Parathyroid adenoma (tissue), 2 donors: ENCODE results near the gene OGFOD2.

Experiments
- H2AFZ ChIP-seq: fragments of 300-600 bp; sonication (generic); one replicate; pipeline ENCODE4 v1.7.0; 2017; ENCODE audit warnings: antibody characterized with exemption, mild to moderate bottlenecking
- H3K27ac ChIP-seq: fragments of 300-600 bp; sonication (generic); one replicate; pipeline ENCODE4 v1.7.0; 2017
- H3K27me3 ChIP-seq: fragments of 300-600 bp; sonication (generic); one replicate; pipeline ENCODE4 v1.7.0; 2017; ENCODE audit warnings: low read length; ENCODE audit not compliant: control insufficient read depth, insufficient read depth
- H3K36me3 ChIP-seq: fragments of 300-600 bp; sonication (generic); one replicate; pipeline ENCODE4 v1.7.0; 2017; ENCODE audit warnings: low read length; ENCODE audit not compliant: control insufficient read depth, insufficient read depth
- H3K4me1 ChIP-seq: fragments of 300-600 bp; sonication (generic); one replicate; pipeline ENCODE4 v1.7.0; 2017; ENCODE audit warnings: control low read depth
- H3K4me2 ChIP-seq: fragments of 300-600 bp; sonication (generic); one replicate; pipeline ENCODE4 v1.7.0; 2017; ENCODE audit warnings: low read length
- H3K4me3 ChIP-seq: fragments of 300-600 bp; sonication (generic); one replicate; pipeline ENCODE4 v1.7.0; 2017; ENCODE audit warnings: low read depth, low read length
- H3K79me2 ChIP-seq: fragments of 300-600 bp; sonication (generic); one replicate; pipeline ENCODE4 v1.7.0; 2017; ENCODE audit warnings: control low read depth
- H3K9ac ChIP-seq: fragments of 300-600 bp; sonication (generic); one replicate; pipeline ENCODE4 v1.7.0; 2017; ENCODE audit warnings: mild to moderate bottlenecking
- H3K9me3 ChIP-seq: fragments of 300-600 bp; sonication (generic); one replicate; pipeline ENCODE4 v1.7.0; 2017; ENCODE audit warnings: low read length; ENCODE audit not compliant: control insufficient read depth
- TF ChIP-seq, protein P1 (sequence below): fragments of 300-600 bp; sonication (generic); IDR thresholded peaks from one replicate; pipeline ENCODE4 v1.7.0; 2017; ENCODE audit warnings: antibody characterized with exemption, mild to moderate bottlenecking
- donor health status: primary hyperparathyroidism.

The OGFOD2 gene

DNA sequence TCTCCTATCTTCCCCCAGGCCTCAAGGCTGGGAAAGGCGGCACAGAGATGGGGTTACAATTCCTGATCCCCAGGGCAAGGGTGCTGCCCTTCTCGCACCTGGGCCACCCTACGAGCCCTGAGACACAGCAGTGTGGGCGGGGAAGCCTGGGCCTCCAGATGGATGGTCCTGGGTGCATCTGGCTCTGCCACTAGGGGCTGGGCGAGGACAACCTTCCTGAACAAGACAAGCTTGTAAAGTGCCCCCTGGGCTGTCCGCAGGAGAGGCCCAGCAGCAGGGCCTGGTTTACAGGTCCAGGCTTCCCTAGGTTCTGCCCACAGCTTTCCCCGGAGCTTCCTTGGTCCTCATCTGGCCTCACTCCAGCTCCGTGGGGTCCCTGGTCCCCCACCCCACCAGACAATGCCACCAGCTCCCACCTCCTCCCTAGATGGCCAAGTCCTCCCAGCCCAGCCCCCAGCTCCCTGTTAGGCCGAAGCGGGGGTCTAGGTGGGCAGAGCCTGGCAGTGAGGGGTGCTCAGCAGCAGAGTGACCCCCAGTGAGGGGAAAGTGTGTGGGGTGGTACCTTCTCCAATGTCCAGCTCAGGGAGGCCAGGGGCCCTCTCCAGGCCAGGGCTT, 14.3 kb downstream of the OGFOD2 start:
- no peaks in the 10 kb centered on the region for H3K36me3 ChIP-seq
- no peak overlapping the region for H3K27ac ChIP-seq
- H3K9ac ChIP-seq, result no peak overlapping the region

DNA sequence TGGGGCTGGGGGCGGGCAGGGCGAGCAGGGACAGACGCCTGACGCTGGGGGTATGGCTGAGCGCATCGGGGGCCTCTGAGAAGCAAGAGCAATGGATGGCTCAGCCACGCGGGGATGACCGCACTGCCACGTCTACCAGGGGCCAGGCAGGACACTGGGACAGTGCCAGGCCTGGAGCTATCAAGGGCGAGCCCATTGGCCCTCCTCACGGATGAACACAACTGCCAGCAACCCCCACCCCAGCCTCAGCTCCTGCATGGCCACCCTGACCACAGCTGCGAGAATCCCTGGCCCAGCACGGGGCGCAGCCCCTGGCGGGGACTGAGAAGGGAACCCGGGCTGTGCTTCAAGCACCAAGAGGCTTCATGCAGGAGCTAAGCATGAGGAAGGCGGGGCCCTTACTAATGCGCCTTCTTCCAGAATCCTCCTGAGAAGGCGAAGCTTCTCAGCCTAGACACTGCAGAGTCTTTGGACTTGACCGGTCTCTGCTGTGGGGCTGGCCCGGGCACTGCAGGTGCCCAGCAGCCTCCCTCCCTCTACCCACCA, 14.9 kb downstream of the OGFOD2 start:
- Histone ChIP-seq H3K9me3 (no peaks in the 10 kb centered on the region), H3K36me3 (no peaks in the 10 kb centered on the region), H3K27ac (no peak overlapping the region), H3K27me3 (no peaks in the 10 kb centered on the region), H3K4me2 (no peak overlapping the region), H3K4me3 (no peak overlapping the region), H3K9ac (no peak overlapping the region), H3K79me2 (no peaks in the 10 kb centered on the region), H3K4me1 (peaks cover 6% of the 10 kb centered on the region), H2AFZ (no peak overlapping the region)
- TF ChIP-seq, protein P1, sequence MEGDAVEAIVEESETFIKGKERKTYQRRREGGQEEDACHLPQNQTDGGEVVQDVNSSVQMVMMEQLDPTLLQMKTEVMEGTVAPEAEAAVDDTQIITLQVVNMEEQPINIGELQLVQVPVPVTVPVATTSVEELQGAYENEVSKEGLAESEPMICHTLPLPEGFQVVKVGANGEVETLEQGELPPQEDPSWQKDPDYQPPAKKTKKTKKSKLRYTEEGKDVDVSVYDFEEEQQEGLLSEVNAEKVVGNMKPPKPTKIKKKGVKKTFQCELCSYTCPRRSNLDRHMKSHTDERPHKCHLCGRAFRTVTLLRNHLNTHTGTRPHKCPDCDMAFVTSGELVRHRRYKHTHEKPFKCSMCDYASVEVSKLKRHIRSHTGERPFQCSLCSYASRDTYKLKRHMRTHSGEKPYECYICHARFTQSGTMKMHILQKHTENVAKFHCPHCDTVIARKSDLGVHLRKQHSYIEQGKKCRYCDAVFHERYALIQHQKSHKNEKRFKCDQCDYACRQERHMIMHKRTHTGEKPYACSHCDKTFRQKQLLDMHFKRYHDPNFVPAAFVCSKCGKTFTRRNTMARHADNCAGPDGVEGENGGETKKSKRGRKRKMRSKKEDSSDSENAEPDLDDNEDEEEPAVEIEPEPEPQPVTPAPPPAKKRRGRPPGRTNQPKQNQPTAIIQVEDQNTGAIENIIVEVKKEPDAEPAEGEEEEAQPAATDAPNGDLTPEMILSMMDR, result no peak

More for the DNA sequence above, 14.3 kb downstream of the OGFOD2 start:
- no peak overlapping the region for H3K4me2 ChIP-seq
- no peak overlapping the region for H2AFZ ChIP-seq
- H3K4me3 ChIP-seq, result no peak overlapping the region
- peaks cover 13% of the 10 kb centered on the region for H3K4me1 ChIP-seq
- H3K79me2 ChIP-seq, result no peaks in the 10 kb centered on the region
- H3K9me3 ChIP-seq, result no peaks in the 10 kb centered on the region
- TF ChIP-seq, protein P1, result no peak
- H3K27me3 ChIP-seq, result no peaks in the 10 kb centered on the region

DNA sequence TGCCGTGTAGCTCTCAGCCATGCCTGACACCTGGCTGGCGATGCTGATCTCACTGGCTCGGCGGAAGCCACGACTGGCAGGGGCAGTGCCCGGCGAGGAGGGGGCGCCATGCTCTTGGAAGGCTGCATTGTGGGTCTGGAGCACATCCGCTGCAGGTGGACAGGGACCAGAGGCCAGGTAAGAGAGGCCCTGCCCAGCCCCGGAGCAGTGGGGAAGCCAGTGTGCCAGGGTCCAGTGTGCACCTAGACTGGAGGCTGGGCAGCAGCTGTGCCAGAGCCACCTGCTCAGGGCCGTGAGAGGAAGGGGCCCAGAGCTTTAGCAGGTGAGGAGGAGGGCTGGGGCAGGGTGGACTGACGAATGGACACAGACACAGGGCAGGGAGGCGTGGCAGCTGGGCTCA, 15.5 kb downstream of the OGFOD2 start:
- TF ChIP-seq, protein P1, result no peak
- no peaks in the 10 kb centered on the region for H3K36me3 ChIP-seq
- H3K9ac ChIP-seq, result no peak overlapping the region

DNA sequence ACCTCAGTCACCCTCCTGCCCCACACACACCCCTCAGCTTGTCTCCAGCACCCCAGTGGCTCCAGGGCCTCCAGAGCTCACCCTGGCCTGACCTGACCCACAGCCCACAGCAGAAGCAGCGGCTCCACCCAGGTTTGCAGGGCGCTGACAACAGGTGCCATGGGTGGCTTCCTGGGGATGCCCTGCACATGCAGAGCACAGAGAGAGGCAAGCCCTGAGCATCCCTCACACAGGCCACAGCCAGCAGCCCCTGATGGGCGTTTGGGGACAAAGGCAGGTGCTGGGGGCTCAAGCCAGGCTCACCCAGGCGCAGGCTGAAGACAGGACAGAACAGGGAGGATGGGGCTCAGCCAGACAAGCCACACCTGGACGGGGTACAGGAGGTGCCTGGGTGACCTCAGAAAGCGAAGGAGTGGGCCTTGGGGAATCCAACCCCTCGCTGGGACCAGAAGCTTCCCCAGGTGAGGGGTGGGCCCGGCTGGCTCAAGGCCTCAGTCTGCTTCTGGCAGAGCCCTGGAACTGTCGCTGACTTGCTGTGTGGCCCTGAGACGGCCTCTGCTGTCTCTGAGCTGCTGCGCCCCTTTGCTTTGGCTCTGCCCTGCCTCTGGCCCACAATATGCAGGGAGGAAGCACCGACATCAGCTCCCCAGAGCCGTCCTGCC, 16.0 kb downstream of the OGFOD2 start:
- Histone ChIP-seq H2AFZ (no peak overlapping the region), H3K79me2 (no peaks in the 10 kb centered on the region), H3K27me3 (no peaks in the 10 kb centered on the region), H3K9me3 (no peaks in the 10 kb centered on the region), H3K36me3 (no peaks in the 10 kb centered on the region), H3K4me1 (no peaks in the 10 kb centered on the region), H3K9ac (no peak overlapping the region), H3K4me2 (no peak overlapping the region), H3K4me3 (no peak overlapping the region), H3K27ac (no peak overlapping the region)
- TF ChIP-seq, protein P1, result no peak

More for the DNA sequence above, 15.5 kb downstream of the OGFOD2 start:
- Histone ChIP-seq H3K9me3 (no peaks in the 10 kb centered on the region), H2AFZ (no peak overlapping the region), H3K4me2 (no peak overlapping the region), H3K79me2 (no peaks in the 10 kb centered on the region), H3K27ac (no peak overlapping the region), H3K4me3 (no peak overlapping the region), H3K4me1 (peaks cover under 1% of the 10 kb centered on the region), H3K27me3 (no peaks in the 10 kb centered on the region)
